H1 (cell line): Measurements from ENCODE around the gene MRPS14.

Experiments used
- CBX8 ChIP-seq: fragments of 300-800, 300-1000 bp; sonication (generic); IDR thresholded peaks from 2 replicates; pipeline ENCODE4 v1.7.1; 2016; ENCODE audit warnings: low read depth, low read length, borderline replicate concordance
- CHD2 ChIP-seq: IDR thresholded peaks from 2 replicates; pipeline ENCODE4 v1.6.1; 2012; ENCODE audit warnings: low read length, improper control_type of control experiment
- CREB1 ChIP-seq: IDR thresholded peaks from 2 replicates; pipeline ENCODE4 v1.6.1; 2012; ENCODE audit warnings: inconsistent platforms
- POLR2A ChIP-seq, 2 experiments: IDR thresholded peaks; 1 replicate in 1 of 2; 2 replicates in 1 of 2; pipeline ENCODE4 v1.6.1; 2011; ENCODE audit warnings: low read depth in 2 of 2, low read length in 2 of 2, mild to moderate bottlenecking in 2 of 2; ENCODE audit errors: control extremely low read depth in 1 of 2
- POLR2AphosphoS5 ChIP-seq: IDR thresholded peaks from 2 replicates; pipeline ENCODE4 v1.6.1; 2011; ENCODE audit warnings: low read depth, low read length
- TAF1 ChIP-seq: IDR thresholded peaks from 2 replicates; pipeline ENCODE4 v1.6.1; 2011; ENCODE audit warnings: mild to moderate bottlenecking, low read depth, low read length
- TF ChIP-seq, protein P1 (sequence below): IDR thresholded peaks from 2 replicates; pipeline ENCODE4 v1.6.1; 2012; ENCODE audit warnings: inconsistent platforms
- TF ChIP-seq, protein P2 (sequence below), 3 experiments: IDR thresholded peaks; 1 replicate in 2 of 3; 2 replicates in 1 of 3; pipeline versions ENCODE4 v1.5.1 to v1.6.1; 2011; ENCODE audit warnings: low read length in 3 of 3, mild to moderate bottlenecking in 3 of 3, inconsistent platforms in 2 of 3, low read depth in 1 of 3, moderate library complexity in 1 of 3; ENCODE audit not compliant: insufficient read depth in 1 of 3; ENCODE audit errors: control extremely low read depth in 1 of 3
- TF ChIP-seq, protein P3 (sequence below): IDR thresholded peaks from 2 replicates; pipeline ENCODE4 v1.6.1; 2012; ENCODE audit warnings: inconsistent platforms

DNA sequence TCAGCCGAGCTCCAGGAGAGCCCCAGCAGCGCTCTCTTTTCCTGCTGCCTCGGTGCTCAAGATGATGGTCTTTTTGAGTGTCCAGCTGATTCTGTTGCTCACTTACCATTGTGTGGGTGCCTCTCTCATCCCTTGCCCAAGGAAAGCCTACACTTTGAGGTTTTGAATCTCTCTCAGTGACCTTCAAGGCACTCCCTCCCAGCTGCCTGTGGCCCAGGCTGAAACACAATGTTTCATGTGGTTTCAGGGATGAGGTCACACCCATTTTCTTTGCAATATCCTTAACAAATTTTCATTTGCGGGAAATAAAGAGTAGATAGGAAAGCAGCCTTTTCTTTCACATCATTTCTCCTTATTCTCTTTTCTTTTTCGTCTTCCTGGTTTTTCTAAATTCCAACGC is 12.6 kb upstream of the MRPS14 start:
- TF ChIP-seq, protein P1, sequence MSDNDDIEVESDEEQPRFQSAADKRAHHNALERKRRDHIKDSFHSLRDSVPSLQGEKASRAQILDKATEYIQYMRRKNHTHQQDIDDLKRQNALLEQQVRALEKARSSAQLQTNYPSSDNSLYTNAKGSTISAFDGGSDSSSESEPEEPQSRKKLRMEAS: no peak
- TF ChIP-seq, protein P2, sequence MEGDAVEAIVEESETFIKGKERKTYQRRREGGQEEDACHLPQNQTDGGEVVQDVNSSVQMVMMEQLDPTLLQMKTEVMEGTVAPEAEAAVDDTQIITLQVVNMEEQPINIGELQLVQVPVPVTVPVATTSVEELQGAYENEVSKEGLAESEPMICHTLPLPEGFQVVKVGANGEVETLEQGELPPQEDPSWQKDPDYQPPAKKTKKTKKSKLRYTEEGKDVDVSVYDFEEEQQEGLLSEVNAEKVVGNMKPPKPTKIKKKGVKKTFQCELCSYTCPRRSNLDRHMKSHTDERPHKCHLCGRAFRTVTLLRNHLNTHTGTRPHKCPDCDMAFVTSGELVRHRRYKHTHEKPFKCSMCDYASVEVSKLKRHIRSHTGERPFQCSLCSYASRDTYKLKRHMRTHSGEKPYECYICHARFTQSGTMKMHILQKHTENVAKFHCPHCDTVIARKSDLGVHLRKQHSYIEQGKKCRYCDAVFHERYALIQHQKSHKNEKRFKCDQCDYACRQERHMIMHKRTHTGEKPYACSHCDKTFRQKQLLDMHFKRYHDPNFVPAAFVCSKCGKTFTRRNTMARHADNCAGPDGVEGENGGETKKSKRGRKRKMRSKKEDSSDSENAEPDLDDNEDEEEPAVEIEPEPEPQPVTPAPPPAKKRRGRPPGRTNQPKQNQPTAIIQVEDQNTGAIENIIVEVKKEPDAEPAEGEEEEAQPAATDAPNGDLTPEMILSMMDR (IDR thresholded peaks at IDR 0.05; ENCODE audit: control extremely low read depth in 1 of 3, insufficient read depth in 1 of 3, low read depth in 1 of 3, low read length in 3 of 3): no peak
- TF ChIP-seq, protein P3, sequence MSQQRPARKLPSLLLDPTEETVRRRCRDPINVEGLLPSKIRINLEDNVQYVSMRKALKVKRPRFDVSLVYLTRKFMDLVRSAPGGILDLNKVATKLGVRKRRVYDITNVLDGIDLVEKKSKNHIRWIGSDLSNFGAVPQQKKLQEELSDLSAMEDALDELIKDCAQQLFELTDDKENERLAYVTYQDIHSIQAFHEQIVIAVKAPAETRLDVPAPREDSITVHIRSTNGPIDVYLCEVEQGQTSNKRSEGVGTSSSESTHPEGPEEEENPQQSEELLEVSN: no peak
- TF ChIP-seq CREB1 (no peak), POLR2A (IDR thresholded peaks at IDR 0.05; ENCODE audit: control extremely low read depth in 1 of 2, low read depth in 2 of 2, low read length in 2 of 2) (no peak), CBX8 (no peak), POLR2AphosphoS5 (no peak), CHD2 (no peak), TAF1 (no peak)
